GM10266 (cell line): ENCODE results near the gene CD63.

ENCODE experiments used
- DNase-seq: peaks from one replicate; pipeline ENCODE4 v3.0.0; 2012; ENCODE audit errors: extremely low spot score
- TF ChIP-seq, protein P1 (sequence below): IDR thresholded peaks from 2 replicates; pipeline ENCODE4 v1.5.1; 2012; ENCODE audit warnings: mild to moderate bottlenecking, low read depth; ENCODE audit not compliant: control insufficient read depth, insufficient read depth; ENCODE audit errors: missing control alignments

Gene CD63

DNA sequence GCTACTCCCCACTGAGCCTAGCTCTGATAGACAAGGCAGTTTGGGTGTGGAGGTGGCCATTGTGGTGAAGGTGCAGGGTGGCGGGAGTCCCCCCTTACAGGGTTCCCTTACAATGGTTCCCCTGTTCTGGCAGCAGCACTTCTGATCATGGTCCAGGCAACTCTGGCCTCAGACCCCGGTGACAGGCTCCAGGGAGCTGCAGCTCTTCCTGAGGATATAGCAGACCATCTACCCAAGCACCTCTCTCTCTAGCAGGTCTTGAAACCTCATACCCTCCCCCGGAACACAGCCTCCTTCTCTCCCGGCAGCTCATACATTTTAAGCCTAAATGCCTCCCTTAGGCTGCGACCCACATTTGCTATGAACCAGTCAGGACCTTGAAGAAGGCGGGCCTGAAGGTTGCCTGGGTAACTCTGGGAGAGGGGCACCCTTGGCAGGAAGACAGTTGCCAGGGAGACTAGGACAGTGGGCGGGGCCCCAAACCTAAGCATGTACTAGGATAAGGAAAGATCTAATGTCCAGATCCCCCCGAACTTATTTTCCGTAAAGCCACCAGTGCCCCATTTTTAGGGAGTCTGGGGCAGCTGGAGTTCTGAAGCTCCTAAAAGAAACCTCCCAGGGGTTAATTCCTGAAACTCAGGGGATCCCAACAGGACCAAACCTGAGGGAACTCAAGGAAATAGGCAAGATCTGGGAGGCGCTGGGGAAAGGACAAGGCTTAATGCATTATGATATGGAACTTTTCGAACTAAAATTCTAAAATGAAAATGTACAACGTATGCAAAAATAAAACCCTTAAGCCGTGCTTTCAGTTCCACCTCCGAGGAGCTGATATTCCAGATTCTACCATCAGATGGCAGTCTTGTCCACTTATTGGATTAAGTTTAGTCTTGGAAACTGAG is 9.6 kb upstream of the CD63 start:
- TF ChIP-seq, protein P1, sequence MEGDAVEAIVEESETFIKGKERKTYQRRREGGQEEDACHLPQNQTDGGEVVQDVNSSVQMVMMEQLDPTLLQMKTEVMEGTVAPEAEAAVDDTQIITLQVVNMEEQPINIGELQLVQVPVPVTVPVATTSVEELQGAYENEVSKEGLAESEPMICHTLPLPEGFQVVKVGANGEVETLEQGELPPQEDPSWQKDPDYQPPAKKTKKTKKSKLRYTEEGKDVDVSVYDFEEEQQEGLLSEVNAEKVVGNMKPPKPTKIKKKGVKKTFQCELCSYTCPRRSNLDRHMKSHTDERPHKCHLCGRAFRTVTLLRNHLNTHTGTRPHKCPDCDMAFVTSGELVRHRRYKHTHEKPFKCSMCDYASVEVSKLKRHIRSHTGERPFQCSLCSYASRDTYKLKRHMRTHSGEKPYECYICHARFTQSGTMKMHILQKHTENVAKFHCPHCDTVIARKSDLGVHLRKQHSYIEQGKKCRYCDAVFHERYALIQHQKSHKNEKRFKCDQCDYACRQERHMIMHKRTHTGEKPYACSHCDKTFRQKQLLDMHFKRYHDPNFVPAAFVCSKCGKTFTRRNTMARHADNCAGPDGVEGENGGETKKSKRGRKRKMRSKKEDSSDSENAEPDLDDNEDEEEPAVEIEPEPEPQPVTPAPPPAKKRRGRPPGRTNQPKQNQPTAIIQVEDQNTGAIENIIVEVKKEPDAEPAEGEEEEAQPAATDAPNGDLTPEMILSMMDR = peak; percentile 78
- peak; percentile 84 for DNase-seq

GRCh38 chr12:55737581-55738122 is 8.8 kb upstream of the CD63 start:
- DNase-seq = no peak
- TF ChIP-seq, protein P1 = no peak

- DNase-seq = peak; percentile 63
- TF ChIP-seq, protein P1 = peak; percentile 91
These were observed 8.2 kb upstream of the CD63 start for GRCh38 chr12:55736780-55737580.

GRCh38 chr12:55736076-55736475 is 7.3 kb upstream of the CD63 start:
- DNase-seq = no peak
- TF ChIP-seq, protein P1 = no peak

DNA sequence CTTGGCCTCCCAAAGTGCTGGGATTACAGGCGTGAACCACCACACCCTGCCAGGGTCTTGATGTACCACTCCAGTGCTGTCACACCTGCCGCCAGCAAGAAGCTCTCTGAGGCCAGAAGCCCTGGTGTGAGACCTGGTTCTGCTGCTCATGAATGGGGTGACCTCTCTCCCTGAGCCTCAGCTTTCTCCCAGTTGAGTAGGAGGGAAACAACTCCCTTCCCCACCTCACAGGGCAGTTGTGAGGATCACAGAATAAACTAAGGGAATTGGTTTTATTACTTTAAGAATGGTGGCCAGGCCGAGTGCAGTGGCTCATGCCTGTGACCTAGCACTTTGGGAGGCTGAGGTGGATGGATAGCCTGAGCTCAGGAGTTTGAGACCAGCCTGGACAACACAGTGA is 5.8 kb upstream of the CD63 start:
- TF ChIP-seq, protein P1 = no peak
- no peak for DNase-seq

- TF ChIP-seq, protein P1 = no peak
These were observed 5.0 kb upstream of the CD63 start for GRCh38 chr12:55733858-55734257.

GRCh38 chr12:55733021-55733555 is 4.3 kb upstream of the CD63 start:
- DNase-seq = no peak
- TF ChIP-seq, protein P1 = no peak

More at GRCh38 chr12:55733858-55734257, 5.0 kb upstream of the CD63 start:
- DNase-seq = no peak
